AG04450 (cell line): Measurements from ENCODE around the gene LCA5L. TPM values are rescaled to one million over a fixed set of nuclear protein-coding genes. Genes with fewer than 3 reads are reported as not detected.

Experiments used
- CTCF ChIA-PET: fragments of 300-600, 350-600 bp; formaldehyde crosslinking; extraction: SDS; loops from one replicate; lab custom pipeline; 2022; ENCODE audit warnings: antibody characterized with exemption, inconsistent platforms; lab: Charles Lee
- POLR2A ChIA-PET: fragments of 350-600 bp; formaldehyde crosslinking; extraction: SDS; loops from one replicate; lab custom pipeline; 2021; ENCODE audit warnings: antibody characterized with exemption, inconsistent platforms; lab: Yijun Ruan, JAX
- DNase-seq: peaks from one replicate; pipeline ENCODE4 v3.0.0-alpha.2; 2011; ENCODE audit warnings: low read depth, low spot score
- H3K27ac ChIP-seq: one replicate; pipeline ENCODE4 v1.5.1; 2012; ENCODE audit warnings: low read depth, low read length, control low read depth
- H3K27me3 ChIP-seq: one replicate; pipeline ENCODE4 v1.6.0; 2012; ENCODE audit warnings: low read length; ENCODE audit not compliant: control insufficient read depth, insufficient read depth
- H3K4me3 ChIP-seq: 2 replicates; pipeline ENCODE4 v1.5.1; 2011; ENCODE audit warnings: mild to moderate bottlenecking, low read depth, low read length, control low read depth
- H3K9me3 ChIP-seq: 2 replicates; pipeline ENCODE4 v1.5.1; 2012; ENCODE audit warnings: low read length; ENCODE audit not compliant: control insufficient read depth, insufficient read depth
- polyA plus RNA-seq: library from polyadenylated mRNA; depleted of rRNA; stranded (reverse); fragments of >200 nt; gene quantifications from 2 replicates; pipeline ENCODE4 v1.2.3, GENCODE V29; 2011
- TF ChIP-seq, protein P1 (sequence below): IDR thresholded peaks from 2 replicates; pipeline ENCODE4 v1.5.1; 2011; ENCODE audit warnings: low read depth, low read length, control low read depth, inconsistent platforms

Gene LCA5L
- polyA plus RNA-seq, 1 experiment, result 1.1 TPM

DNA sequence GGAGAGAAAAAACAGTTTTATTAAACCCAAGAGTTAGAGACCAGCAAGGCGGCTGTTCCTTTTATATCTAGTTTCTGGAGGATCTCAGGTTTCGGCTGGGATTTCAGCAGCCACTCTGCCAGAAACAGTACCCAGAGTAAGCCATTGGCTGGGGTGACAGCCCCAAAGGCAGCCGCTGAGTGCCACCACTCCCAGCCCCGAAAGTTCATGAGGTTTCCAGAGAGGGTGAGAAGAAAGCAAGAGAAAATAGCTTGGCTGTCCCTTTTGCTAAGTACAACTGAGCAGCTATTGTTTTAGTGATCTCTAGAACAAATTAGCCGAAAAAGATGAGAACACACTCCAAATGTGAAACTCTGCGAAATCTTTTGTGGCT lies 7.4 kb upstream of the LCA5L start:
- CTCF ChIA-PET, result interaction anchor here (0.6 kb wide), 2 partner anchors 11 to 66 kb away, joined by 3 read pairs; no protein-coding TSS in a partner anchor
- DNase-seq, result no peak
- POLR2A ChIA-PET, result no interaction called here

DNA sequence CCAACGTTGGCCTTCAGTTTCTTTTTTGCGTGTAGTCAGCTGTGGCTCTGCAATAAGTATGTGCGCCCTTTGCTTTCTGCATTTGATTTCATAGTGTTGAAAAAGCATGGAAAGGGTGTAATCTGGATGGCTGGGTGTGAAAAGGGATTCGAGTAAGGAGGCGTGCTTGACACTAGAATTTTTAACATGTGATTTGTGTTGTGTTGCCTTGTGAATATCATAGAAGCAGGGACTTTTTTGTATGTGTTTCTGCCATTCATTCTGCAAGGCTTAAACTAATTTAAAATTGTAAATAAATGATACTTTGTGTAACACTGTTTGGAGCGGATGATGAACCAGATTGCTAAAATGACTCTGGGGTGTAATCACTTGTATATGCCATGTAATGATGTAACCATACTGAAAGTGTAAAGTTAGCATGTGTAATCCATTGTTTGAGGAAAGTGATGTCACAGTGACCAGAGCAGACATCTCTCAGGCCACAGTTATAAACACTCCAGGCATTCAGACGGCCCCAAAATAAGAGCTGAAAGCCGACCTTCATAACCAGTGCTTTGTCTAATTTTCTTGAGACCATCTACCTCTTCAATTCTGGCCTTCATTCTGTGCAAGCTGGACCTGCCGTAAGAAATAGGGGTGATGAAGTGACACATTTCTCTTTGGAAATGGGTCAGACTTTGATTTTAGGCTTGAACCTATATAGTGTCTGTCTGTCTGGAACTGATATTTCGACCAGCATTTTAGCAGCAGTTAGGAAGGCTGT lies 6.8 kb upstream of the LCA5L start:
- POLR2A ChIA-PET, result no interaction called here
- DNase-seq, result no peak
- CTCF ChIA-PET, result interaction anchor here (0.6 kb wide), 2 partner anchors 11 to 66 kb away, joined by 3 read pairs; no protein-coding TSS in a partner anchor

More for the DNA sequence above, 7.4 kb upstream of the LCA5L start:
- no peak overlapping the region for H3K27ac ChIP-seq
- peaks cover 3% of the 10 kb centered on the region for H3K27me3 ChIP-seq
- TF ChIP-seq, protein P1, sequence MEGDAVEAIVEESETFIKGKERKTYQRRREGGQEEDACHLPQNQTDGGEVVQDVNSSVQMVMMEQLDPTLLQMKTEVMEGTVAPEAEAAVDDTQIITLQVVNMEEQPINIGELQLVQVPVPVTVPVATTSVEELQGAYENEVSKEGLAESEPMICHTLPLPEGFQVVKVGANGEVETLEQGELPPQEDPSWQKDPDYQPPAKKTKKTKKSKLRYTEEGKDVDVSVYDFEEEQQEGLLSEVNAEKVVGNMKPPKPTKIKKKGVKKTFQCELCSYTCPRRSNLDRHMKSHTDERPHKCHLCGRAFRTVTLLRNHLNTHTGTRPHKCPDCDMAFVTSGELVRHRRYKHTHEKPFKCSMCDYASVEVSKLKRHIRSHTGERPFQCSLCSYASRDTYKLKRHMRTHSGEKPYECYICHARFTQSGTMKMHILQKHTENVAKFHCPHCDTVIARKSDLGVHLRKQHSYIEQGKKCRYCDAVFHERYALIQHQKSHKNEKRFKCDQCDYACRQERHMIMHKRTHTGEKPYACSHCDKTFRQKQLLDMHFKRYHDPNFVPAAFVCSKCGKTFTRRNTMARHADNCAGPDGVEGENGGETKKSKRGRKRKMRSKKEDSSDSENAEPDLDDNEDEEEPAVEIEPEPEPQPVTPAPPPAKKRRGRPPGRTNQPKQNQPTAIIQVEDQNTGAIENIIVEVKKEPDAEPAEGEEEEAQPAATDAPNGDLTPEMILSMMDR, result no peak
- H3K4me3 ChIP-seq, result no peak overlapping the region
- H3K9me3 ChIP-seq, result no peaks in the 10 kb centered on the region

DNA sequence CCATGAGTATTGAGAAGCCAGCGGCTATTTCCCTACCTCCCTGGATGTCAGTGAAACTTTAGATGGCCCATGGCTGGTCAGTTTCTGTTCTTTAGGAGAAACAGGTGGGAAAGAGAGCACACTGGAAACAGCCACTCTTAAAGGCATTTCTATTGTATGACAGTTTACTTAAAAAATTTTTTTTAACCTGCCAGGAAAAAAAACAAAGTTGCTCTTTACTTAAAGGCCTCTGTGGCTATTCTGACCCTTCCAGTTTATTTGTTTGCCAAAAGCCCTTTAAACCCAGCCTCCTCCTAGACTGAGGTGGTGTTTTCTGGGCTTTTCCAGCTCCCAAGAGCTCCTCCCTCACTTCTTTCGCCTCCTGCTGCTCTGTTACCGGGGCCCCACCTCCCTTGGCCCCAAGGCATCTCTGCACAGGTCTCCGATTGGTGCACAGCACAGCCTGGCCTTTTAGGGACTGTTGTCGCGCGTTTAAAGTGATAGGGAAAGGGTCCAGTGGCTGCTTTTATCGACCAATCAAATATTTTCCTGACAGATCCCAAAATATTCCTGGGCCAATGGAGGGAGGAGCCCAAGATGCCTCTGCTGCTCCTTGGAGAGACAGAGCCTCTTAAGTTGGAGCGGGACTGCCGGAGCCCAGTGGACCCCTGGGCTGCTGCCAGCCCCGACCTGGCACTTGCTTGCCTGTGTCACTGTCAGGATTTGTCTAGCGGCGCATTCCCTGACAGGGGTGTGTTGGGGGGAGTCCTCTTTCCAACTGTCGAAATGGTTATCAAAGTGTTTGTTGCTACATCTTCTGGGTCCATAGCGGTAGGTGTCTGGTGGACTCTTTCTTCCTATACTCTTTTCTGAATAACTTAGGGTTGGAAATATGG lies 6.0 kb upstream of the LCA5L start, which contains the start of gene SH3BGR:
Gene SH3BGR, plus strand, starts transcription at position 639 of the 875 bp plus-strand sequence. Its CDS starts 127 bp downstream, at position 766.
- TF ChIP-seq, protein P1, result no peak
- no peak for DNase-seq
- no peak within 1 kb of the TSS for H3K27ac ChIP-seq
- H3K9me3 ChIP-seq, result no peaks in the 10 kb centered on the region
- ChIA-PET CTCF (no interaction called here), POLR2A (no interaction called here)
- no peak within 1 kb of the TSS for H3K4me3 ChIP-seq
- peaks cover 3% of the 10 kb centered on the region for H3K27me3 ChIP-seq

More for the DNA sequence above, 6.8 kb upstream of the LCA5L start:
- TF ChIP-seq, protein P1, result no peak
- no peaks in the 10 kb centered on the region for H3K9me3 ChIP-seq
- peaks cover 3% of the 10 kb centered on the region for H3K27me3 ChIP-seq
- H3K27ac ChIP-seq, result no peak overlapping the region
- H3K4me3 ChIP-seq, result no peak overlapping the region

DNA sequence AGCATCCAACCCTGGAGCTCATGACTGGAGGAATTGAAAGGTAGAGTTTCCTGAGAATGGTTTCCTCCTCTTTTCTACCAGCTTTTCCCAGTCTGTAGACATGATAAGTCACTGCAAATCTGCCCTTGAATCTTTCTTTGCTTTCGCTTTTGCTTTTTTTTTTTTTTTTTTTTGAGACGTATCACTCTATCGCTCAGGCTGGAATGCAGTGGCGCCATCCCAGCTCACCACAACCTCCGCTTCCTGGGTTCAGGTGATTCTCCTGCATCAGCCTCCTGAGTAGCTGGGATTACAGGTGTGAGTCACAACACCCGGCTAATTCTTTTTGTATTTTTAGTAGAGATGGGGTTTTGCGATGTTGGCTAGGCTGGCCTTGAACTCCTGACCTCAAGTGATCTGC lies 1.7 kb upstream of the LCA5L start:
- H3K4me3 ChIP-seq, result no peak overlapping the region
- POLR2A ChIA-PET, result no interaction called here
- H3K9me3 ChIP-seq, result no peaks in the 10 kb centered on the region
- H3K27ac ChIP-seq, result no peak overlapping the region
- DNase-seq, result no peak
- H3K27me3 ChIP-seq, result peaks cover 3% of the 10 kb centered on the region
- CTCF ChIA-PET, result no interaction called here
- TF ChIP-seq, protein P1, result no peak
